HFF-Myc (cell line): ENCODE measurements around the gene EGFL7.

Source experiments
- DNase-seq: peaks from one replicate; pipeline ENCODE4 v3.0.0-alpha.2; 2011; ENCODE audit warnings: low read depth; ENCODE audit errors: extremely low read depth
- H3K4me3 ChIP-seq: replicated peaks from 2 replicates; pipeline ENCODE4 v1.5.1; 2011; ENCODE audit warnings: low read depth, mild to moderate bottlenecking, control low read depth, low read length
- CTCF ChIP-seq: IDR thresholded peaks from 2 replicates; pipeline ENCODE4 v1.5.1; 2012; ENCODE audit warnings: mild to moderate bottlenecking, low read depth, low read length, control low read depth; ENCODE audit errors: missing control alignments

EGFL7 gene

GRCh38 chr9:136672431-136673087 is 9.8 kb downstream of the EGFL7 start:
- no peak for DNase-seq
- no peak for TF ChIP-seq CTCF
- no peak overlapping the region for H3K4me3 ChIP-seq

GRCh38 chr9:136673088-136673974 is 10.6 kb downstream of the EGFL7 start:
- H3K4me3 ChIP-seq: no peak overlapping the region
- DNase-seq: no peak
- no peak for TF ChIP-seq CTCF

GRCh38 chr9:136673975-136674785 is 11.5 kb downstream of the EGFL7 start:
- H3K4me3 ChIP-seq: no peak overlapping the region
- no peak for DNase-seq
- no peak for TF ChIP-seq CTCF

GRCh38 chr9:136674786-136675349 is 12.2 kb downstream of the EGFL7 start:
- TF ChIP-seq CTCF: no peak
- no peak for DNase-seq
- H3K4me3 ChIP-seq: no peak overlapping the region

- no peak for TF ChIP-seq CTCF
- DNase-seq: no peak
These were observed 13.0 kb downstream of the EGFL7 start for GRCh38 chr9:136675477-136676296.

More at GRCh38 chr9:136675477-136676296, 13.0 kb downstream of the EGFL7 start:
- no peak overlapping the region for H3K4me3 ChIP-seq
